Measurements from ENCODE around the gene PREPL.

DNA sequence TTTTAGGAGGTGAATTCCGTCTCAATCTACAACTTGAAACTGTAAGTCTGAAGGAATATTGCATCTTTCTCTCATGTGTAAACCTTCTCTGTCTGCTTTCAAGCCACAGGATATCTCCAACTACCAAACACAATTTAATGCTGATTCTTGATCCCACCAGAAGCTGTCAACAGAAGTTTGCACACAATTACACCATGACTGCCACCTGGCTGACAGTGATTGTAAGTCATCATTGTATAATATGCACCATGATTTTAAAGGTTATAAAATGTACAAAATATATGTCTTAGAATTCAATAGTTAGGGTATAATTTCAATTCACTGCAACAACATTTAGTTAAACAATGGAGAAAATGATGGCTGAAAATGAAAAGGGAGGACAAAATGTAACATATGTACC, 18.4 kb downstream of the PREPL start:
- TF ChIP-seq POLR2A (IDR thresholded peaks at IDR 0.05; ENCODE audit: low read length) (no peak), GATA1 (IDR thresholded peaks at IDR 0.05; ENCODE audit: low read depth, low read length) (no peak)

All from erythroblast (primary cell).